Rectal smooth muscle tissue (tissue), 1 donor: ENCODE data around the gene RAB11FIP5.
"Not testable (repeated sequence)": the region's sequence is repeated elsewhere in the genome, so short reads cannot be mapped to it uniquely, and the experiment has no call there.

Experiments used
- H3K27ac ChIP-seq: one replicate; pipeline ENCODE4 v1.7.0; 2013; ENCODE audit warnings: low read depth, low read length, inconsistent platforms
- H3K27me3 ChIP-seq: one replicate; pipeline ENCODE4 v1.7.0; 2013; ENCODE audit warnings: low read length; ENCODE audit not compliant: control insufficient read depth, insufficient read depth
- H3K36me3 ChIP-seq: one replicate; pipeline ENCODE4 v1.7.0; 2013; ENCODE audit warnings: low read length; ENCODE audit not compliant: control insufficient read depth, insufficient read depth
- H3K4me1 ChIP-seq: one replicate; pipeline ENCODE4 v1.7.0; 2013; ENCODE audit warnings: low read length; ENCODE audit not compliant: control insufficient read depth, insufficient read depth
- H3K4me3 ChIP-seq: one replicate; pipeline ENCODE4 v1.7.0; 2013; ENCODE audit warnings: low read length
- H3K9ac ChIP-seq: one replicate; pipeline ENCODE4 v1.7.0; 2013; ENCODE audit warnings: low read length

The RAB11FIP5 gene

DNA sequence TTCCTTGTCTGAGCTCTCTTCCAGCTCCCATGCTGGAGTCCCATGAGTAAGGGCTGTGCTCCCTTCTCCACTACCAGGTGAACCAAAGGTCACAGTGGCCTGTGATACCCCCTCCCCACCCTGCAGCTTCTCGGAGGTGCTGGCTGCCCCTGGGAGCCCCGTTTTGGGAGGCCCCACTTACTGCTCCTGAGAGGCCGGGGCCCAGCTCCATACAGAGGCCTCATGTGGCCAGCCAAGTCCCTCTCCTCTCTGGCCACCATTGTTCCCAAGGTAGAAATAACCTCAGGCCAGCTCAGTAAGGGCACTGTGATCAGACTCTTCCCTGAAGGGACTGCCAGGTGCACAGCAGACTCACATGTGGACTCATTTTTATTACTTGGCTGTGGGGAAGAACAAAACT is 6.0 kb downstream of the RAB11FIP5 start:
- Histone ChIP-seq H3K4me1 (peaks cover 12% of the 10 kb centered on the region), H3K9ac (no peak overlapping the region), H3K27me3 (no peaks in the 10 kb centered on the region), H3K4me3 (no peak overlapping the region), H3K27ac (no peak overlapping the region), H3K36me3 (no peaks in the 10 kb centered on the region)

DNA sequence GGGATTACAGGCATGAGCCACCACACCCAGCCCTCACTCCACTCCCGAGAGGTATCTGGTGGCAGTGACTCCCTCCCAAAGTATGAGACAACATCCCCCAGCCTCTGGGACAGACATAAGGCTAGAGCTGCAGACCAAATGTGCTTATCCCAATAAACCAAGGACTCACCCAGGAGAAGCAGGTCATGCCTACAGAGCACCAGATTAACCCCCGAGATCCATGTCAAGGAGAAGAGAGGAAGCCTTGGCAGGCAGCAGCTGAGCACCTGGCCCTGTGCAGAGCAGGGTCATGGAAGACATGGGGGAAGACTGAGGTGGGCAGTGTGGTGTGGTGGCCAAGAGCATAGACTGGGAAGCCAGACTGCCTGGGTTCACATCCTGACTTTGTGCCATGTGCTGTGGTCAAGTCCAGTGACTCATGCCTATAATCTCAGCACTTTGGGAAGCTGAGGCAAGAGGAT is 7.2 kb downstream of the RAB11FIP5 start:
- no peak overlapping the region for H3K9ac ChIP-seq
- H3K36me3 ChIP-seq: no peaks in the 10 kb centered on the region
- H3K4me1 ChIP-seq: peaks cover 5% of the 10 kb centered on the region
- no peak overlapping the region for H3K27ac ChIP-seq
- H3K27me3 ChIP-seq: no peaks in the 10 kb centered on the region
- H3K4me3 ChIP-seq: no peak overlapping the region

DNA sequence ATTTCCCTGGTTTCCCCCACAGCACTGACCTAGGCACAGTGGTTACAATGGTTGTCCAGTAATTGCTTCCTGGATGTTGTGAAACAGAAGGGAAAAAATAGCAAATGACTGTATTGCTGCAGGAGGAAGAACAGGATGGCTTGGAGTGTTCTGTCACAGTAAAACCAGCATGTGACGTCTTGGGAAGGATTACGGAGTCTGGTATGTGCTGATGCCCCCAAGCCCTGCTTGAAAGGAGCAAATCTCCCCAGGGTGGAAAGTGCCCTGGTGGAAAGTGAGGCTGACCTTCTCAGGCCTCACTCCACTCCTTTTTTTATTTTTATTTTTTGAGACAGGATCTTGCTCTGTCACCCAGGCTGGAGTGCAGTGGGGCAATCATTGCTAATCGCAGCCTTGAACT is 7.8 kb downstream of the RAB11FIP5 start:
- Histone ChIP-seq H3K9ac (no peak overlapping the region), H3K4me1 (peaks cover 3% of the 10 kb centered on the region), H3K27ac (no peak overlapping the region), H3K4me3 (no peak overlapping the region), H3K27me3 (no peaks in the 10 kb centered on the region), H3K36me3 (no peaks in the 10 kb centered on the region)

DNA sequence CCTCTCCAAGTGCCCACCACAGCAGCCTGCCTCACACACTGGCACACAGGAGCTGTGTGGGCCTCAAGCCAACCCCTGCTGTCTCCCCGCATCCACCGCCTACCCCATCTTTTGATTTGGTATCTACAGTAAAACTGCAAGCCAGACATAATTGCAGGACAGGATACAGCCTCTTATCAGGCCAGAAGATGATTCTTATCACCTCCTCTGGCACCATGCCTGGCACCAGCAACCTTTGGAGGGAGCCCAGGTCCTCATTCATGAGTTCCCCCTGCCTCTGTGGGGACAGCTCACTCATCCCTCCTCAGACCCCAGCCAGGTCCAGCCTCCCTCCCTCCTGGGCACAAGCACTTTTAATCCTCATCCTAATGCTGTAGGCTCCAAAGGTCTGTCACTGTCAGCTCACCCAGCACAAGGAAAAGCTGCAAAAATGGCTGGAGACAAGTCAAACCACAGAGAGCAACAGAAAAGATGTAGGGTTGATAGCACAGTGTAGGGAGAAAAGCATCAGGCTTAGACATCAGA is 9.7 kb downstream of the RAB11FIP5 start:
- H3K9ac ChIP-seq: no peak overlapping the region
- no peak overlapping the region for H3K4me3 ChIP-seq
- H3K27ac ChIP-seq: no peak overlapping the region
- H3K36me3 ChIP-seq: no peaks in the 10 kb centered on the region
- H3K4me1 ChIP-seq: no peaks in the 10 kb centered on the region
- no peaks in the 10 kb centered on the region for H3K27me3 ChIP-seq

DNA sequence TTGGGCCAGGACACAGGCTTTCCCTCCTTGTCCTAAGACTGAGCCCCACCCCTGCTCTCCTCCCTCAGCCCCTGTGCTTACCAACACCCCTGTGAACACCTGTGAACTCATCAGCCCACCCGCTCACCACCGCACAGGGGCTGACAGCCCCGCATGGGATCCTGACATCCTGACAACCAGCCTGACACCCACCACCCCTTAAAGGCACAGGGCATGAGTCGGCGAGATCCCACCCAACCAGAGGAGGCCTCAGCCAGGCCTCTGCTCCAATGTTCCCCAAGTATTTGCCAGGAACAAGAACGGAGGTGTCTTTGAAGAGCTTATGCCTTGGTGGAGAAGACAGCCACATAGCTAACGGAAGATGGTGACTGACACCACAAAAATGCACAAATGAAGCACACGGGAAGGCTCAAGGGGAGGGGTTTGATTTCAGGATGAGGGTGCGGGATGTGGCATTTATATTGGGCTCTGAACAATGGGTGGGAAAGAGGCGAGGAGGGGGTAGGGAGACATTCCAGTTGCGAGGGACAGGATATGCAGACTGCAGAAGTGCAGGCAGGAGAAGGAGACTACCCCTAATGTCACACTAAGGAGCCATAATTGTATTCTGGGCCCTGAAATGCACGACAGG is 11.0 kb downstream of the RAB11FIP5 start:
- Histone ChIP-seq H3K4me1 (no peaks in the 10 kb centered on the region), H3K4me3 (no peak overlapping the region), H3K9ac (no peak overlapping the region)

DNA sequence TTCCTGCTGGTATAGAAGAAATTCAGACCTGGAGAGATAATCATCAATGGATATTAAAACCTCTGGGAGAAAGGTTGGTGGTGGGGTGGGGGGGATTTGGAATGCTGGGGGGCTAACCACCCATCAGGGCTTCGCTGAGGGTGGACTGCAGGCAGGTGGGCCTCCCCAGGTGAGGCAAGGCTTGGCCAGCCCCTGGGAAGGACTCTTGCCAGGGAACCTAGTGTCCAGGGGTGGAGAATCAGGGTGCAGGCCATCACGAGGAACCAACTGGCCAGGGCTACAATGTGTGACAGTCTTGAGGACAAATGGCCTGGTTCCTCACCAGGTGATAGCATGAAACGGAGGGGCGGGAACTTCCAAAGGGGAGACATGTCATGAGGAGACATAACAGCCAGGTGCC is 11.8 kb downstream of the RAB11FIP5 start:
- Histone ChIP-seq H3K27me3 (no peaks in the 10 kb centered on the region), H3K27ac (no peak overlapping the region), H3K9ac (no peak overlapping the region), H3K4me1 (no peaks in the 10 kb centered on the region), H3K36me3 (no peaks in the 10 kb centered on the region), H3K4me3 (no peak overlapping the region)

More for the DNA sequence above, 11.0 kb downstream of the RAB11FIP5 start:
- Histone ChIP-seq H3K36me3 (no peaks in the 10 kb centered on the region), H3K27me3 (no peaks in the 10 kb centered on the region), H3K27ac (no peak overlapping the region)

DNA sequence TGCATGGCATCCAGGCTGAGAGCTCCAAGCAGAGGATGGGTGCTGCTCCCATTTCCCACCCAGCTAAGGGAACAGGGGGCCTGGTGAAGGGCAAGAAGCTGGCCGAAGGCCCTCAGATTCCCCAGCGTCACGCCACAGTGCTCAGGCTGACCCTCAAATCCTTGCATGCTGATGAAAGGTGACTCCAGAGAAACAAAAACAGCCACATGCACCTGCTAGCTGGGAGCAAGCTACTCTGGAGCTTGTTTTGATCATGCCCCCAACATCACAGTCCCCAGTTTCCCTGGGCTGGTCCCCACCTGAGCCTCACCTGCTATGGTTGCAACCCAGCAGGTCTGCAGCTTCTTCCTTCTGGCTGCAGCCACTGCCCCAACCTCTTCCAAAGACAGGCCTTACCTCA is 13.3 kb downstream of the RAB11FIP5 start:
- Histone ChIP-seq H3K27me3 (no peaks in the 10 kb centered on the region), H3K27ac (no peak overlapping the region), H3K36me3 (no peaks in the 10 kb centered on the region), H3K4me1 (no peaks in the 10 kb centered on the region), H3K4me3 (no peak overlapping the region), H3K9ac (no peak overlapping the region)

DNA sequence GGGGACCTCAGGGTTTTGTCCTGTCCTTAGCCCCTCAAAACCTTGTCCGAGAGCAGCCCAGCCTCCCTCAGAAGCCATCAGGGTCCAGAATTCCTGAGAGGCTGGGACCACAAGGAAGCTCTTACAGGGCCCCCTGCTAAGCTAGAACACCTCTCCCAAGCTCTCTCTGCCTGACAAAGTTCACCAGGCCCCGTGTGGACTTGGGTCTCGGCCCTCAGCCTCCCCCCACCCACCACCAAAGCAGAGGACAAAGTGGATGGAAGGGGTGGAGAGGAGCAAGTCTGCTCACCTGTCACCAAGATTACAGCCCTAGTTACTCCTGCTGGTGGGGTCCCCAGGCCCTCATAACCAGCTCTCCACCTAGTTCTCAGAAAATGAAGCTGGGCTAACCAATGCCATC is 16.8 kb downstream of the RAB11FIP5 start:
- H3K27me3 ChIP-seq: no peaks in the 10 kb centered on the region
- H3K4me3 ChIP-seq: no peak overlapping the region
- H3K4me1 ChIP-seq: no peaks in the 10 kb centered on the region
- H3K9ac ChIP-seq: no peak overlapping the region
- no peaks in the 10 kb centered on the region for H3K36me3 ChIP-seq
- H3K27ac ChIP-seq: no peak overlapping the region

DNA sequence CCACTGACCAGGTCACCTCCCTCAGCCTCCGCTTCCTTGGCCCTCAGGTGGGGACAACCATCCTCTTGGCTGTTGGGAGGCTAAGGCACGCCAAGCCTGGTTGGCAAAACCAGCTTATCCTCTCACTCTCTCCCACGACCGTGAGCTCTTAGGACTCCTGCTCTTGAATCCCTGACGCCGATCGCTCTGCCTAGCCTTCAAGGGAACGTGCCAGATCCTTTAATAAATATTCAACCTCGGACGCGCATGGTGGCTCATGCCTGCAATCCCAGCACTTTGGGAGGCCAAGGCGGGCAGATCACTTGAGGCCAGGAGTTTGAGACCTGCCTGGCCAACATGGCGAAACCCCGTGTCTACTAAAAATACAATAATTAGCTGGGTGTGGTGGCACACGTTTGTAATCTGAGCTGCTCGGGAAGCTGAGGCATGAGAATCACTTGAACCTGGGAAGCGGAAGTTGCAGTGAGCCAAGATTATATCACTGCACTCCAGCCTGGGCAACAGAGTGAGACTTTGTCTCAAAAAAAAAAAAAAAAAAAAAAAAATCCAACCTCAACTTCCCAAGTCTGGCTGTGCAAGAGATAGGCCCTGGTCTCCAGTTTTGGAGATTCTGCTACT is 19.0 kb downstream of the RAB11FIP5 start:
- H3K4me1 ChIP-seq: peaks cover 13% of the 10 kb centered on the region
- H3K36me3 ChIP-seq, H3K27me3 ChIP-seq, H3K27ac ChIP-seq, H3K4me3 ChIP-seq, H3K9ac ChIP-seq: not testable (repeated sequence)

DNA sequence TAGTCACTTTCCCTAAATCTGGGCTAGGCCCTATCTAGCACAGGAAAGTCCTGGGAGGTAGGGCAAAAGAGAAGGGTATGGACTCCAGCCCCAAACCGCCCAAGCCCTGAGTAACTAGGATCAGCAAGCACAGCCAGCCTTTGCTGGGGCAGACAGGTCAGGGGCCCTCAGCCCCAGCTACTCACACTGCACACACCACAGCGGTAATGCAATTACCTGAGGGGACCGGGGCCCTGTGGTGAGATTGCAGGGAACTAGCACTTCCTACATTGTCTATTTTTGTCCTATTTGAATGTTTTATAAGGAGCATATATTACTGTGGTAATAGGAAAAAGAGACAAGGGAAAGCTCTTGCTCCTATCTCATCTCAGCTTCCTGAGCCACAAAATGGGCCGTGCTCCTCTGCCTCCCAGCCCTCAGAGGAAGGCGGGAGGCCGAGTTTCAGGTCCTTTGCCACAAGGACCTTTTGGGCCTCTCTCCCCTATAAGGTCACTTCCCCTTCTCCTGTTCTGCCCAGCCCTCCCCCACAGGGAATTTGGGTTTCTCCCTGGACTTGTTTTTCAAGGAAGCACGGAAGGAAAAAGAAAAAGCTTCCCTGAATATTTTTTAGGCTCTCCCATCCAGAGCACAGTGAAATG is 20.5 kb downstream of the RAB11FIP5 start:
- H3K4me1 ChIP-seq: peaks cover 13% of the 10 kb centered on the region
- no peak overlapping the region for H3K4me3 ChIP-seq
- no peaks in the 10 kb centered on the region for H3K27me3 ChIP-seq
- no peak overlapping the region for H3K9ac ChIP-seq
- H3K36me3 ChIP-seq: peaks cover 3% of the 10 kb centered on the region
- no peak overlapping the region for H3K27ac ChIP-seq

DNA sequence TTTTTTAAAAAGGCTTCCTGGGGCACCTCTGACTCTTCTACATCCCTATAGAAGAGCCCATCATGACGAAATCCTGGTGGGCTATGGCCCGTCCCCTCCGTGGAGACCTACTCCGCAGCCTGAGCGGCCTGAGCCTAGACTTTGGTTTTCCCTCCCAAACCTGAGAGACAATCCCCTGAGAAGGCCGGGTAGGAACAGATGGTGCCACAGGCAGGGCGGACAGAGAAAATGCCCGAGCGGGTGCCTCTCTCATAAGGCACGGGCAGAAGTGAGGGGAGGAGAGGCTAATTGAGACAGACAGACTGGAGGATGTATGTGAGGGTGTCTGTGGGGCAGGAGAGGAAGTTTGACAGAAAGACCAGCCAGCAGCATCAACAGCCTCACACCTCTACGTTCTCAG is 21.1 kb downstream of the RAB11FIP5 start:
- H3K4me3 ChIP-seq: no peak overlapping the region
- no peaks in the 10 kb centered on the region for H3K27me3 ChIP-seq
- H3K27ac ChIP-seq: no peak overlapping the region

DNA sequence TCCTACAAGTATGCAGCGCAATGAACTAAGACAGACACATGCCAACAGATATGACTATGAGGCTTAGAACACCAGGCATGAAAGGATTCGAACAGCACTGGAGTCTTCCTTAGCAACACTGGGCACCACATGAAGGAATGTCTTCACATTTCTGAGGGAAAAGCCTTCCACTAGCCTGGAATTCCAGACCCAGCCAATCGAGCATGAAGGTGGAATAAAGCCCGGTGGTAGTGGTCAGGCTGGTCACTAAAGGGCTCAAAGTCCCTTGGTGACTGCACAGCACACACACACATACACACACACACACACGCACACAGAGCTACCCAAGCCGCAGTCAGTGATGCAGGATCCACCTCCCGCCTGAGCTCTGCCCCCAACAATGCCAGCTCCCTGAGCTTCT is 21.6 kb downstream of the RAB11FIP5 start:
- H3K9ac ChIP-seq: no peak overlapping the region
- no peaks in the 10 kb centered on the region for H3K27me3 ChIP-seq
- H3K36me3 ChIP-seq: peaks cover 3% of the 10 kb centered on the region
- H3K27ac ChIP-seq: no peak overlapping the region
- no peak overlapping the region for H3K4me3 ChIP-seq
- H3K4me1 ChIP-seq: peaks cover 13% of the 10 kb centered on the region

More for the DNA sequence above, 21.1 kb downstream of the RAB11FIP5 start:
- no peak overlapping the region for H3K9ac ChIP-seq
- peaks cover 3% of the 10 kb centered on the region for H3K36me3 ChIP-seq
- peaks cover 13% of the 10 kb centered on the region for H3K4me1 ChIP-seq
